Left cardiac atrium (tissue), 4 donors: ENCODE measurements around the gene STON2. TPM values are rescaled to one million over a fixed set of nuclear protein-coding genes. Genes with fewer than 3 reads are reported as not detected.

ENCODE experiments used
- ATAC-seq, 2 donors: fragments of 200-7000 bp; cut with Tn5 transposase; one replicate each; pipeline ENCODE4 v1.9.1; 2020; ENCODE audit warnings: mild to moderate bottlenecking in 2 of 2, moderate library complexity in 2 of 2
- DNase-seq: peaks from one replicate; pipeline ENCODE4 v3.0.0-alpha.2; 2020
- intact Hi-C, 2 donors: fragments of 100-400 bp; cut with DNase I; formaldehyde crosslinking; loops; one replicate each; pipeline versions ENCODE4 v1.14.1 to v1.15.1; 2022 to 2023
- total RNA-seq, 2 donors: library from RNA; stranded (reverse); fragmentation: NEBNext Ultra II Directional; extraction: Animal tissue kit (Norgen Biotek cat#: 25700); gene quantifications; one replicate each; pipeline ENCODE4 v1.2.1, GENCODE V29; 2021
- donor health status: DM: no; HTN: yes; CAD: no.
- donor health status: DM: no; HTN: yes; CAD: no; lungs with severe emphysema.
- donor health status: DM: yes; HTN: yes; CAD: no.
- donor health status: Dilated cardiomyopathy.

STON2 gene
- total RNA-seq, 2 donors from 2014 or later = 8.5 to 19.1 TPM

- ATAC-seq (no peak), DNase-seq (no peak)
- intact Hi-C loops = no loop called here
These were observed 55.5 kb downstream of the STON2 start for GRCh38 chr14:81344481-81345160.

GRCh38 chr14:81343701-81344100 is 56.4 kb downstream of the STON2 start:
- ATAC-seq (no peak), DNase-seq (no peak)
- intact Hi-C loops = no loop called here

GRCh38 chr14:81342850-81343580 is 57.1 kb downstream of the STON2 start:
- ATAC-seq = no peak
- DNase-seq = no peak
- intact Hi-C loops = no loop called here

DNA sequence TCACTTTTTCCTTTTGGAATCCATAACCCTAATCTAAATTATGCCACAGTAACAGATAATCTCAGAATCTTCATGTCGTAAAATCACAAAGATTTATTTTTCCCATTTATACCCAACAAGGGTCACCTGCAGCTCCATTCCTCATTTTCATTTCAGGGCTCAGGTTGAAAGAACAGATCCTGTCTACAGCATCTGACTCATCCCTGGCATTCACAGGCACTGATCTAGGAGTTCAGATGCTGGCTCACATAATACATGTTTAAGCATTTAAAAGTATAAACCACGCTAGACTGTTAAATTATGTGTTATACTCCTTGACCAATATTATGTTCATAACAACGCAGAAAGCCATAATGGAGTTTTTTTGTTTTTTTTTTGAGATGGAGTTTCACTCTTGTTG is 58.3 kb downstream of the STON2 start:
- ATAC-seq (no peak), DNase-seq (no peak)
- intact Hi-C loops = no loop called here

DNA sequence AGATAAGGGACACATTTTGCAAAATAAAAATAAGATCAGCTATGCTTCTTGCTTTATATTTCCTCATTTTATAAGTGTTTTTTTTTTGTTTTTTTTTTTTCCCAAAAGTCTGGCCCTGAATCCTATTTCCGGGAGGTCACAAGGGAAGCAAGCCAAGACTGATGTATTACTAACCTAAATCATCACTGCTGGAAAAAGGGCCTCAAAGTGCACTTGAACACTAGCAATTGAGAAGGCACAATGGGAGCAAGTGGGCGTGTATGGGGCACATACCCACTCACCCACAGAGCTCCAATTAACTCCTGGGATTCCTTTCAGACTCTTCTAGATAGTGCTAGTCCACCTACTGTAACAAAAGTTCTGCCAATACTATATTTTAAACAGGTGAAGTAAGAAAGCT is 58.8 kb downstream of the STON2 start:
- intact Hi-C loops = no loop called here
- ATAC-seq = no peak
- DNase-seq = no peak

GRCh38 chr14:81340201-81340600 is 59.9 kb downstream of the STON2 start:
- intact Hi-C loops = no loop called here
- DNase-seq = no peak
- no peak for ATAC-seq

GRCh38 chr14:81337073-81337472 is 63.1 kb downstream of the STON2 start:
- DNase-seq (no peak), ATAC-seq (no peak)
- intact Hi-C loops = no loop called here

GRCh38 chr14:81336009-81336408 is 64.1 kb downstream of the STON2 start:
- ATAC-seq (no peak), DNase-seq (no peak)

GRCh38 chr14:81332725-81333124 is 67.4 kb downstream of the STON2 start:
- intact Hi-C loops = no loop called here
- DNase-seq = no peak
- no peak for ATAC-seq

More at GRCh38 chr14:81336009-81336408, 64.1 kb downstream of the STON2 start:
- intact Hi-C loops = no loop called here

GRCh38 chr14:81331229-81332021 is 68.7 kb downstream of the STON2 start:
- intact Hi-C loops = no loop called here
- DNase-seq (no peak), ATAC-seq (peak in 1 of 2 donors; percentile 32)

GRCh38 chr14:81330619-81331122 is 69.5 kb downstream of the STON2 start:
- DNase-seq = no peak
- intact Hi-C loops = no loop called here
- ATAC-seq = no peak

GRCh38 chr14:81329640-81330381 is 70.3 kb downstream of the STON2 start:
- intact Hi-C loops = no loop called here
- ATAC-seq = no peak
- DNase-seq = no peak

- ATAC-seq (no peak), DNase-seq (no peak)
- intact Hi-C loops = no loop called here
These were observed 73.7 kb downstream of the STON2 start for GRCh38 chr14:81326451-81326850.

DNA sequence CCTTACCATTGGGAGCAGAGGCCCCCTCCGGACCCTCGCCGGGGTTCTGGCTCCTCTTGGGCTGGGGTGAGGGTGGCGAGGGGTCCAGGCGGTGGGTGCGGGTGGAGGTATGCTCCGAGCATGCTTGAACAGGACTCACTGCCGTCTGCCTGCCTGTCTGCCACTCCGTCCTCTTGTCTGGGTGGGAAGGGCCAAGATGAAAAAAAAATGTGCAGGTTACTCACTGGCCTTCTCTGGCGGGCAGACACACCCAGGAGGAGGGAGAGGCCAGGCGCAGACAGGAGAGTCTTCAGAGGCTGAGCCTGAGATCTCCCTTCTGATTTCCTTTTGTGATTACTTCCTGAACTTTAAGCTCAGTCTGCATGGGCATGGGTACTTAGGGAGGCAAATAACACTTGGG is 76.1 kb downstream of the STON2 start:
- ATAC-seq = peak in 1 of 2 donors; percentile 77
- DNase-seq = no peak
- intact Hi-C loops = no loop called here

GRCh38 chr14:81323093-81323492 is 77.0 kb downstream of the STON2 start:
- ATAC-seq = no peak
- intact Hi-C loops = no loop called here

DNA sequence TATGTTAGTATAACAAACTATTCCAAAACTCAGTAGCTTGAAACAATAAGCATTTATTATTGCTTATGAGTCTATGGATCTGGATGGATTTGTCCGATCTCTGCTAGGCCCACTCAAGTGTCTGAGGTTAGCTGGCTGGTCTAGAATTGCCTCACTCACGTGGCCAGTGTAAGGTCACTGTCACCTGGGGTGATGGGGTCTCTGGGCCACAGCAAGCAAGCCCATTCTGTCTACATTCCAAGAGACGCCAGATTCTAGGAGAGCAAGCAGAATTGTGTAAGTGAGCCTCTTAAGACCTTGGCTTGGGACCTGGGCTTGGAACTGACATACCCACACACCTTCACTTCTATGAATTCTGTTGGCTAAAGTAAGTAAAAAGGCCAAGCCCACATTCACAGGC is 80.2 kb downstream of the STON2 start:
- ATAC-seq (no peak), DNase-seq (no peak)
- intact Hi-C loops = no loop called here

More at GRCh38 chr14:81323093-81323492, 77.0 kb downstream of the STON2 start:
- DNase-seq = no peak

DNA sequence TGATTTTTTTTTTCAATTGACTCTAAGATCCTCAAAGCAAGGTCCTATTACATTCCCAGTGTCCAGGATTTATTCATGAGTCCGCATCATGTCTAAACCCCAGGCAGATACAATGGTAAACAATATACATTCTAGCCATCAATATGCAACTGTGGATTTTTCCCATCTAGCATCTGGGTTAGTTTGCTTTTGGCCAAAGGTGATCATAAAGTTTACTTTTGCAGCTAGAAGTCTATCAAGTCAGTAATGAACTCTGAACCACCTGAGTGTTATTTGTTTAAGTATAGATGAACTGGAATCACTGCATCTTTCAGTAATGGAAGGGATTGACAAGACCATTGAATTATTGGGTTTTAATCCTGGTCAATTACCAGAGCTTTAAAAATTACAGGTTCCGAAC is 80.8 kb downstream of the STON2 start:
- intact Hi-C loops = no loop called here
- DNase-seq (no peak), ATAC-seq (no peak)

DNA sequence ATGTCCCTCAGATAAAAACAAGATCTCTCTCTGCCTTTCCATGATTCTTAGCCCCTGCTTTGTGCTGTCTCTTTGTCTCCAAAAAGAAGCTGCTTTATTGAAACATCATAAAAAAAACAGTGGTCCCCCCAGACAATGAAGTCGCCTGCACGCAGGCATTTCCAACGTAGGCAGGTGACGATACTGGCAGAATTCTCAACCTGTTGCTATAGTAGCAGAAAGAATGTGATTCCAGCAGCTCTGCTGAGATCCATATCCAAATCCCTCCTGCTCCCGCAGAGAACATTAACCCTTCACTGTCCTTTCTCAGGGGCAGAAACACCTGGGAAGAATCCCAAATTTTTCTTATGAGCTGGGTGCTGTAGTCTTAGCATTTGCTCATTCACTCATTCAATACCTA is 84.8 kb downstream of the STON2 start:
- intact Hi-C loops = no loop called here
- no peak for ATAC-seq
- DNase-seq = no peak

DNA sequence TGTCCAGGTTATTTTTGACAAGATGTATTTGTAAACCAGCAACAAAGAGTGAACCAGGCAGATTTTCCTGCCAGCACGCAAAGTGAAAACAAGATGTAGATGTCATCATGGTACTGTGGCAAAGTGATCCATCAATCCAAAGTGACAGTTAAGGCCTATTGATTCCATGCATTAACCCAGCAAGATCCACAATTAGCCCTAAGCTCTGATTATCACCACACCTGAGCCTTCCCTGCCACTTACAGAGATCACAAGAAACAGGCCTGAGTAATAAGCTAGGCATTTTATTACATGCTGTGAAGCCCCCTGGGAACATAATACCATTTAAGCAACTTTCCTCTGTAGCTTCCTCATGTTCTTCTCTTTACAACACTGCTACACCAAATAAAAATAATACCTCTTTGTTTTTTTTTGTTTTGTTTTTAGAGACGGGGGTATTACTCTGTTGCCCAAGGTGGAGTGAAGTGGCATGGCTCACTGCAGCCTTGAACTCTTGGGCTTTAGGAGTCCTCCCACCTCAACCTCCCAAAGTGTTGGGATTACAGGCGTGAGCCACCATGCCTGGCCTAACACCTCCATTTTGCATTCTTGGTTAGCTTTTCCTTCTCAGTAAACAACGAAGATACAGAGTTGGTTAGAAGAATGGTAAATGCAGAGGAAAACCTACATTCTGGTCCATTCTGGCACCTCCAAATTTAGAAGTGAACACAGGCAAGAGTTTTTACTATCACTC is 85.5 kb downstream of the STON2 start:
- ATAC-seq (no peak), DNase-seq (no peak)
- intact Hi-C loops = no loop called here
